Right lobe of liver (tissue), 6 donors: ENCODE data around the gene C1QL3. TPM values are rescaled to one million over a fixed set of nuclear protein-coding genes. Genes with fewer than 3 reads are reported as not detected.
A peak's percentile ranks its signal among the peaks of the same experiment; 100 is the strongest.

Experiments
- ATAC-seq, 4 donors: fragments of 200-7000 bp; cut with Tn5 transposase; one replicate each; pipeline ENCODE4 v1.9.1; 2020; ENCODE audit warnings: mild to moderate bottlenecking in 4 of 4, moderate library complexity in 4 of 4
- DNase-seq, 3 donors: peaks; one replicate each; pipeline ENCODE4 v3.0.0-alpha.2; 2020
- H3K27ac ChIP-seq, 3 donors: fragments of 200-600 bp; one replicate each; pipeline ENCODE4 v1.8.0; 2022
- H3K27me3 ChIP-seq, 2 donors: fragments of 200-600 bp; one replicate each; pipeline ENCODE4 v1.8.0; 2022
- H3K36me3 ChIP-seq, 4 donors: fragments of 200-600 bp; sonication (generic) in 1 of 4; one replicate each; pipeline versions ENCODE4 v1.5.1 to v1.8.0; 2017 to 2022; ENCODE audit warnings: control low read depth in 1 of 4
- H3K4me1 ChIP-seq, 4 donors: fragments of 200-600 bp; sonication (generic) in 1 of 4; one replicate each; pipeline versions ENCODE4 v1.5.1 to v1.8.0; 2017 to 2022; ENCODE audit warnings: control low read depth in 1 of 4
- H3K4me3 ChIP-seq, 3 donors: fragments of 200-600 bp; one replicate each; pipeline ENCODE4 v1.8.0; 2022
- H3K9me3 ChIP-seq, 4 donors: fragments of 200-600 bp; sonication (generic) in 1 of 4; one replicate each; pipeline versions ENCODE4 v1.5.1 to v1.8.0; 2017 to 2022; ENCODE audit warnings: control low read depth in 1 of 4
- POLR2A ChIP-seq: fragments of 450-650 bp; IDR thresholded peaks from one replicate; pipeline ENCODE4 v1.6.1; 2017; ENCODE audit warnings: antibody characterized with exemption, mild to moderate bottlenecking
- WGBS: methylation state at CpG from one replicate; pipeline ENCODE4 v1.1.6; 2018; ENCODE audit warnings: low coverage, low lambda C conversion rate; ENCODE audit not compliant: insufficient coverage; ENCODE audit errors: missing lambda C conversion rate; 5-methylcytosine and 5-hydroxymethylcytosine counted together
- intact Hi-C, 2 donors: fragments of 100-400 bp; cut with DNase I; formaldehyde crosslinking; loops; one replicate each; pipeline versions ENCODE4 v1.11.2 to v1.14.1; 2022
- long read RNA-seq: library from polyadenylated mRNA; unstranded; transcript quantifications from one replicate; pipeline ENCODE4 v2.0.0, GENCODE V29; 2019
- total RNA-seq, 6 experiments: library from RNA; depleted of rRNA in 2 of 6; stranded (reverse); fragments of >200 nt in 2 of 6; fragmentation: NEBNext Ultra II Directional in 3 of 6; extraction: Animal tissue kit (Norgen Biotek cat#: 25700) in 3 of 6; gene quantifications; one replicate each; pipeline versions ENCODE4 v1.1.0 to v1.2.4, GENCODE V29; 2016 to 2023
- TF ChIP-seq, protein P1 (sequence below), 4 donors: fragments of 200-600 bp in 3 of 4; fragments of 450-650 bp in 1 of 4; IDR thresholded peaks; one replicate each; pipeline versions ENCODE4 v1.5.1 to v1.8.0; 2016 to 2022; ENCODE audit warnings: antibody characterized with exemption in 4 of 4, mild to moderate bottlenecking in 2 of 4
- donor health status: DM: no; HTN: yes; CAD: no.
- donor health status: DM: no; HTN: no; CAD: no.
- donor health status: DM: no; HTN: no; CAD: no.
- donor health status: DM: no; HTN: yes; CAD: no.
- donor health status: DM: no; HTN: yes; CAD: no.

Gene C1QL3
- total RNA-seq: not detected
- long read RNA-seq: 0 reads

GRCh38 chr10:16521311-16522016 is at the start of gene C1QL3:
Gene C1QL3 (minus strand): TSS chr10:16521879. CDS start chr10:16521065, 814 bp downstream.
- DNase-seq: peak in 1 of 3 donors; percentile 26
- intact Hi-C loops: no loop called here
- peak in 2 of 4 donors; percentile 35 to 50 for ATAC-seq
- Histone ChIP-seq H3K27ac (no peak within 1 kb of the TSS), H3K9me3 (no peaks in the 10 kb centered on the region), H3K27me3 (peaks cover 0 to 6% of the 10 kb centered on the region in 2 donors), H3K4me1 (peaks cover 0 to 11% (median 0%) of the 10 kb centered on the region in 4 donors), H3K36me3 (no peaks in the 10 kb centered on the region), H3K4me3 (peak within 1 kb of the TSS in 2 of 3 donors; percentile 6 to 29)
- TF ChIP-seq POLR2A: no peak
- TF ChIP-seq, protein P1, sequence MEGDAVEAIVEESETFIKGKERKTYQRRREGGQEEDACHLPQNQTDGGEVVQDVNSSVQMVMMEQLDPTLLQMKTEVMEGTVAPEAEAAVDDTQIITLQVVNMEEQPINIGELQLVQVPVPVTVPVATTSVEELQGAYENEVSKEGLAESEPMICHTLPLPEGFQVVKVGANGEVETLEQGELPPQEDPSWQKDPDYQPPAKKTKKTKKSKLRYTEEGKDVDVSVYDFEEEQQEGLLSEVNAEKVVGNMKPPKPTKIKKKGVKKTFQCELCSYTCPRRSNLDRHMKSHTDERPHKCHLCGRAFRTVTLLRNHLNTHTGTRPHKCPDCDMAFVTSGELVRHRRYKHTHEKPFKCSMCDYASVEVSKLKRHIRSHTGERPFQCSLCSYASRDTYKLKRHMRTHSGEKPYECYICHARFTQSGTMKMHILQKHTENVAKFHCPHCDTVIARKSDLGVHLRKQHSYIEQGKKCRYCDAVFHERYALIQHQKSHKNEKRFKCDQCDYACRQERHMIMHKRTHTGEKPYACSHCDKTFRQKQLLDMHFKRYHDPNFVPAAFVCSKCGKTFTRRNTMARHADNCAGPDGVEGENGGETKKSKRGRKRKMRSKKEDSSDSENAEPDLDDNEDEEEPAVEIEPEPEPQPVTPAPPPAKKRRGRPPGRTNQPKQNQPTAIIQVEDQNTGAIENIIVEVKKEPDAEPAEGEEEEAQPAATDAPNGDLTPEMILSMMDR (IDR thresholded peaks at IDR 0.05): no peak
- WGBS: 11% methylated on average over 22 of the region's 68 CpGs

DNA sequence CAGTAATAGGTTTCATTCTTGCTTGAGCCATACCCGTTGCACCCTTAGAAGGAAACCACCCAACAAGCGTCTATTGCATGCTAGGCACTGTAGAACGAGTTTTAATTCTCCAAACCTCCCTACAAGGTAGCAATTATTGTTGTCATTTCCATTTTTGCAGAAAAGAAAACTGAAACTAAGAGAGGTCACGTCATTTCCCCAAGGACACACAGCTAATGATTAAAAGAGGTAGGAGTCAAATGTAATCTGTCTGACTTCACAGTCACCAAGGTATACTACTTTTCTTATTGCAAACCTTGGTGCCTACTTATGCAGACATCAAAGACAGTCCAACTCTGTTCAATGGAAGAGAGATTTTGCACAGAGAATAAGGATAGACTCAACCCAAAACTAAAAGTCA is 49.1 kb upstream of the C1QL3 start:
- no peak overlapping the region for H3K27ac ChIP-seq
- ATAC-seq: no peak
- H3K36me3 ChIP-seq: no peaks in the 10 kb centered on the region
- no peak overlapping the region for H3K4me3 ChIP-seq
- intact Hi-C loops: no loop called here
- TF ChIP-seq, protein P1 (IDR thresholded peaks at IDR 0.05): no peak
- TF ChIP-seq POLR2A: no peak
- no peaks in the 10 kb centered on the region for H3K27me3 ChIP-seq
- 49% methylated on average over 4 of the region's 4 CpGs for WGBS
- H3K9me3 ChIP-seq: no peaks in the 10 kb centered on the region
- H3K4me1 ChIP-seq: no peaks in the 10 kb centered on the region
- no peak for DNase-seq

DNA sequence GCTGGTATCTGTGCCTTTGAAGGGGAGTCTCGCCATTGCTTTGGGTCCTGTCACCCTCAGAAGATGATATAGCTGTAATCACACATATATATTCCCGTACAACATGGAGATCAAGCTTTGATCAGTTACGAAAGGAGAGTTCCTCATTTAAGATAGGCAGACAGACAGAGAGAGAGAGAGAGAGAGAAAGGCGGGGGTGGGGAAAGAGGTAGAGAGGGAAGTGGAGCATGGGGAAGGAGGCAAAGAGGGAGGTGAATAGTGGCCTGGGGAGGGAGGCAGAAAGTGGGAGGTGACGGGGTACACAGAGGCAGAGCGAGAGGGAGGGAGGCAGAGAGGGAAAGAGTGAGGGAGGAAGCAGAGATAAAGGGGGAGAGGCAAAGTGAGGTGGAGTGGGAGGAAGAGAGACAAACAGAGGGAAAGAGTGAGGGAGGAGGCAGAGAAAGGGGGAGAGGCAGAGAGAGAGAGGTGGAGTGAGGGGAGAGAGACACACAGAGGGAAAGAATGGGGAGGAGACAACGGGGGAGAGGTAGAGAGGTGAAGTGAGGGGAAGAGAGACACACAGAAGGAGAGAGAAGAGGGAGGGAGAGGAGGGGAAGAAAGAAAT is 44.6 kb upstream of the C1QL3 start:
- intact Hi-C loops: no loop called here
- ATAC-seq (no peak), DNase-seq (no peak)
- no peak for TF ChIP-seq POLR2A
- TF ChIP-seq, protein P1 (IDR thresholded peaks at IDR 0.05): no peak
- Histone ChIP-seq H3K4me1 (no peaks in the 10 kb centered on the region), H3K27ac (no peak overlapping the region), H3K9me3 (no peaks in the 10 kb centered on the region), H3K4me3 (no peak overlapping the region), H3K36me3 (no peaks in the 10 kb centered on the region), H3K27me3 (no peaks in the 10 kb centered on the region)
- WGBS: 43% methylated on average over 7 of the region's 7 CpGs

- Histone ChIP-seq H3K27ac (no peak overlapping the region), H3K4me3 (no peak overlapping the region), H3K9me3 (no peaks in the 10 kb centered on the region), H3K27me3 (no peaks in the 10 kb centered on the region), H3K4me1 (no peaks in the 10 kb centered on the region), H3K36me3 (no peaks in the 10 kb centered on the region)
- DNase-seq (no peak), ATAC-seq (no peak)
- intact Hi-C loops: no loop called here
- TF ChIP-seq, protein P1 (IDR thresholded peaks at IDR 0.05): no peak
- no peak for TF ChIP-seq POLR2A
- 36% methylated on average over 3 of the region's 3 CpGs for WGBS
Observed at GRCh38 chr10:16565604-16566003, 43.9 kb upstream of the C1QL3 start.
